CD4-positive, CD25-positive, alpha-beta regulatory T cell (primary cell): Measurements from ENCODE around the gene SESN3. TPM values are rescaled to one million over a fixed set of nuclear protein-coding genes. Genes with fewer than 3 reads are reported as not detected.

Source experiments
- ATAC-seq, 2 donors: fragments of 150-1000 bp; cut with Tn5 transposase; one replicate each; pipeline ENCODE4 v1.10.0; 2021; ENCODE audit warnings: low read depth in 2 of 2, moderate number of reproducible peaks in 2 of 2, moderate library complexity in 1 of 2
- DNase-seq, 3 donors: peaks; one replicate each; pipeline versions ENCODE4 v3.0.0 to v3.0.0-alpha.2; 2012 to 2022; ENCODE audit warnings: mixed read lengths in 1 of 3
- H3K27ac ChIP-seq: one replicate; pipeline ENCODE4 v1.7.0; 2013; ENCODE audit warnings: mild to moderate bottlenecking, low read length; ENCODE audit not compliant: insufficient read depth, poor library complexity, severe bottlenecking
- H3K27me3 ChIP-seq: one replicate; pipeline ENCODE4 v1.7.0; 2013; ENCODE audit warnings: low read length; ENCODE audit not compliant: control insufficient read depth, insufficient read depth
- H3K36me3 ChIP-seq: one replicate; pipeline ENCODE4 v1.7.0; 2013; ENCODE audit warnings: mild to moderate bottlenecking, low read length, moderate library complexity; ENCODE audit not compliant: control insufficient read depth, insufficient read depth
- H3K4me1 ChIP-seq: 2 replicates; pipeline ENCODE4 v1.7.0; 2013; ENCODE audit warnings: mild to moderate bottlenecking, low read length; ENCODE audit not compliant: insufficient read depth, control insufficient read depth, poor library complexity, severe bottlenecking
- H3K4me3 ChIP-seq: one replicate; pipeline ENCODE4 v1.7.0; 2013; ENCODE audit warnings: low read depth, mild to moderate bottlenecking, low read length, moderate library complexity
- H3K9me3 ChIP-seq, 2 experiments: 1 replicate in 1 of 2; 2 replicates in 1 of 2; pipeline ENCODE4 v1.7.0; 2013; ENCODE audit warnings: low read length in 2 of 2, mild to moderate bottlenecking in 1 of 2, moderate library complexity in 1 of 2; ENCODE audit not compliant: control insufficient read depth in 2 of 2
- H3K27ac Mint-ChIP-seq, 3 donors: one replicate each; pipeline ENCODE4 v1.8.0; 2020 to 2022; ENCODE audit warnings: mild to moderate bottlenecking in 3 of 3, mixed read lengths in 3 of 3, moderate library complexity in 2 of 3
- H3K27me3 Mint-ChIP-seq: one replicate; pipeline ENCODE4 v1.8.0; 2022; ENCODE audit warnings: mild to moderate bottlenecking, mixed read lengths
- H3K36me3 Mint-ChIP-seq: one replicate; pipeline ENCODE4 v1.8.0; 2020; ENCODE audit warnings: mixed read lengths
- H3K4me1 Mint-ChIP-seq, 4 donors: one replicate each; pipeline ENCODE4 v1.8.0; 2020 to 2022; ENCODE audit warnings: mixed read lengths in 4 of 4, mild to moderate bottlenecking in 1 of 4
- H3K4me3 Mint-ChIP-seq, 4 donors: one replicate each; pipeline ENCODE4 v1.8.0; 2020 to 2022; ENCODE audit warnings: mild to moderate bottlenecking in 4 of 4, mixed read lengths in 4 of 4, moderate library complexity in 3 of 4
- H3K9me3 Mint-ChIP-seq, 7 donors: one replicate each; pipeline ENCODE4 v1.8.0; 2020 to 2022; ENCODE audit warnings: mixed read lengths in 7 of 7, mild to moderate bottlenecking in 3 of 7, moderate library complexity in 2 of 7
- polyA plus RNA-seq, 4 donors: library from polyadenylated mRNA; unstranded; fragments of 300-500 nt; fragmentation: Illumina TruSeq; gene quantifications; one replicate each; pipeline ENCODE4 v1.2.3, GENCODE V29; 2021
- total RNA-seq: library from RNA; stranded (reverse); gene quantifications from one replicate; pipeline ENCODE4 v1.2.3, GENCODE V29; 2022

Gene SESN3
- total and polyA plus RNA-seq, 5 donors from 2014 or later, result 4.2 to 73.3 (median 7.4) TPM

DNA sequence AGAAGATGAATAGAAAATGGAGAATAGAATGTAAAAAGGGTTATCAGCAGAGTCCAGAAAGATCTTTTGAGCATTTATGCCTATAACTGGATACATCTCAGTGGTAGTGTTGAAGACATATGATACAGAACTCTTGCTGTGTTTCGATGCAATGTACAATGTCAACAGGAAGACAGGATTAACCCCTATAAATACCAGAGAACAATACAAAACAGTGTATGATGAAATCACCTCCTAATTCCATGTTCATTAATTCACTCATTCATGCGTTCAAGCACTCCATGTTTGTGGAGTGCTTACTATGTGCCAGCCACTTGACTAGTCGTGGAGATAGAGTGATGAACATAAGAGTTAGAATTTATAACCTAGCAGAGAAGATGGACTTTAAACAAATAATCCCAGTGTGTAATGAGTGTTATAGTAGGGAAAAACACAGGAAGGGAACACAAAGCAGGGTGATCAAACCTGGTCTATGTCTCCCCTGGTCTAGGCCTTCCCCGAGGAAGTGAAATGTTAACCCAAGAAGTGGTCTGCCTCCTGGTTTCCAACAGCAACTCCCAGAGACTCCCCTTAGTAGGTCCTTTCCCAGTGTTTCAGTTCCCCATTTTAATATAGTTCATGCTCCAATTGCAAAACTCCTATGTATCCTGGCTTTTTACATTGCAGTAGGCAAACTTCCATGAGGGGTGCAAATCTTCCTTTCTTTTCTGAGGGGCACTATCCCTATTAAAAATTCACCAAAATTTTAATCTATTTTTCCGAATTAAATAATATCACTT lies 9.1 kb upstream of the SESN3 start:
- H3K27ac Mint-ChIP-seq, result no peak overlapping the region
- peaks cover 7% of the 10 kb centered on the region for H3K27me3 Mint-ChIP-seq
- H3K36me3 Mint-ChIP-seq, result no peaks in the 10 kb centered on the region
- Histone ChIP-seq H3K4me3 (no peak overlapping the region), H3K27ac (no peak overlapping the region), H3K27me3 (no peaks in the 10 kb centered on the region), H3K9me3 (no peaks in the 10 kb centered on the region), H3K36me3 (no peaks in the 10 kb centered on the region), H3K4me1 (no peaks in the 10 kb centered on the region)
- DNase-seq (no peak), ATAC-seq (no peak)
- H3K4me1 Mint-ChIP-seq, result peaks cover 0 to 11% (median 5%) of the 10 kb centered on the region in 4 donors
- H3K4me3 Mint-ChIP-seq, result no peak overlapping the region
- H3K9me3 Mint-ChIP-seq, result peaks cover 0 to 2% (median 0%) of the 10 kb centered on the region in 7 donors

DNA sequence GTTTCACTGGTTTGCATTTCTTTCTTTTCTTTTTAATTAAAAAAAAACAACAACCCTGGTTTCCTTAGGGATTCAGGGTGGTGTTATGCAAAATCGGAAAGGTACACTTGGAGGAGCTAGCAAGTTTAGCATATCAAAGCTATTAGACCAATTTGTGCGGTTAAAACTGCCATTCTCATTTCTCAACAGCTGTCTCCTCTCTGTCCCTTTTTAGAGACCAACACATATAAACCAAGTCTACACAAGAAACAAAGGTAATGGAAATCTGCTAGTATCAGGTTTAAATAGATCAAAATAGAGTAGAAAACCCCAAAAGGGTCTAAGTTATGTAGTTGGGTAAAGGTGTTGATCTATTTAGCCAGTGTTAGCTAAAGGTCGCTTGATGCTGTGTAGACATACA lies 1.7 kb upstream of the SESN3 start:
- ATAC-seq (no peak), DNase-seq (peak in 1 of 3 donors; percentile 46)
- Mint-ChIP-seq H3K4me3 (no peak overlapping the region), H3K9me3 (no peaks in the 10 kb centered on the region), H3K4me1 (peaks cover 14 to 50% (median 33%) of the 10 kb centered on the region in 4 donors), H3K27ac (no peak overlapping the region), H3K27me3 (peaks cover 4% of the 10 kb centered on the region), H3K36me3 (no peaks in the 10 kb centered on the region)
- Histone ChIP-seq H3K4me3 (peak overlapping the region; percentile 90), H3K9me3 (no peaks in the 10 kb centered on the region), H3K4me1 (peaks cover 40% of the 10 kb centered on the region), H3K27ac (peak overlapping the region; percentile 88), H3K27me3 (no peaks in the 10 kb centered on the region), H3K36me3 (no peaks in the 10 kb centered on the region)

DNA sequence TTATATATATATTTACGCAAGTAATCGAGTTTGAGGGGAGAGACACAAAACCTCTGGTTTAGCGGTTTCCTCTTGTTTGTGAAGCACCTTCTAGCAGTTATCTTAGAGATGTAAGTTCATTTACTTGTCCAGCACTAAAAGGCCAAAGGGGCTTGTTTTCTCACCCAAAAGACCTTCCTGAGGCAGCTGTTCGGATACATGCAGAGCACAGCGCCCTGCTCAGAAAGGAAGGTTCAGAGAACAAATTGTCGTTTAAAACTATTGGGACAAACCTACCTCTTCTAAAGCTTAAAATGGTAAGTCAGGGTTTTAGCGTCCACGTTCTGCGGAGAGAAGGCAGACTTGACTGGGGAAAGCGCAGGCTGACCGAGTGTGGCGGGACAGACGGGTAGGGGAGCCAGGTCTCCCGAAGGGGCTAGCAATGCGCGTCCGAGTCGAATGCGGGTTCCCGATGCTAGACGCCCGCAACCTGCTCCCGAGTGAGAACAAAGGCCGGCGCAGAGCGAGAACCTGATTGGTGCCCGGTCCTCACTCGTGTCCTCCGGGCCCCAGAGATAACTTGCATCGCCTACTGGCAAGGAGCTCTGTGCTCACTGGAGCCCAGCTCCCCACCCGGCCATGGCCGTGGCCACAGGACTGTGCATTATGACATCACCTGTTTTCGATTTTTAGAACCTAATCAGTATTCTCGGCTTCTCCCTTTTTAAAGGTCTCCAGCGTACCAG lies 1.0 kb upstream of the SESN3 start:
- Mint-ChIP-seq H3K4me3 (no peak overlapping the region), H3K9me3 (no peaks in the 10 kb centered on the region), H3K27me3 (peaks cover 4% of the 10 kb centered on the region), H3K27ac (no peak overlapping the region), H3K36me3 (no peaks in the 10 kb centered on the region), H3K4me1 (peaks cover 14 to 56% (median 37%) of the 10 kb centered on the region in 4 donors)
- Histone ChIP-seq H3K4me1 (peaks cover 46% of the 10 kb centered on the region), H3K9me3 (no peaks in the 10 kb centered on the region), H3K4me3 (peak overlapping the region; percentile 90), H3K27me3 (no peaks in the 10 kb centered on the region), H3K27ac (peak overlapping the region; percentile 88), H3K36me3 (no peaks in the 10 kb centered on the region)
- DNase-seq (peak; percentile 66 to 85 (median 71)), ATAC-seq (peak; percentile 6 to 12)

DNA sequence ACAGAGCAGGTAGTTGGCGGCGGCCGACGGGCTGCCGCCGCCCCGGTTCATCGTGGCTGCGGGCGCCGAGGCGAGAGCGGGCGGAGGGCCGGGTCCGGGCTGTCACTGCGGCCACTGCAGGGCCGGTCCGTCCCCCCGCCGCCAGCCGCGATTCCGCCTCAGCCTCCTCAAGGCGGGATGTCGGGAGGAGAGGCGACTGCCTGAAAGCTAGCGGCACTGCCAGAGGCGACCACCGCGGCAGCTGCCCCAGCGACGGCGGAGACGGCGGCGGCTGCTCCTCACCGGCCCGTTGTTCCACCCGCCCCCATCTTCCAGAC lies 234 bp downstream of the SESN3 start:
- peak overlapping the region; percentile 97 for H3K4me3 ChIP-seq
- no peaks in the 10 kb centered on the region for H3K9me3 Mint-ChIP-seq
- no peaks in the 10 kb centered on the region for H3K9me3 ChIP-seq
- peaks cover 47% of the 10 kb centered on the region for H3K4me1 ChIP-seq
- DNase-seq (no peak), ATAC-seq (no peak)
- H3K36me3 ChIP-seq, result no peaks in the 10 kb centered on the region
- H3K27me3 ChIP-seq, result no peaks in the 10 kb centered on the region
- H3K27ac ChIP-seq, result peak overlapping the region; percentile 88
- no peak overlapping the region for H3K27ac Mint-ChIP-seq
- peaks cover 25 to 69% (median 45%) of the 10 kb centered on the region in 4 donors for H3K4me1 Mint-ChIP-seq
- H3K36me3 Mint-ChIP-seq, result no peaks in the 10 kb centered on the region
- peaks cover 4% of the 10 kb centered on the region for H3K27me3 Mint-ChIP-seq
- H3K4me3 Mint-ChIP-seq, result peak overlapping the region in 1 of 4 donors; percentile 98

DNA sequence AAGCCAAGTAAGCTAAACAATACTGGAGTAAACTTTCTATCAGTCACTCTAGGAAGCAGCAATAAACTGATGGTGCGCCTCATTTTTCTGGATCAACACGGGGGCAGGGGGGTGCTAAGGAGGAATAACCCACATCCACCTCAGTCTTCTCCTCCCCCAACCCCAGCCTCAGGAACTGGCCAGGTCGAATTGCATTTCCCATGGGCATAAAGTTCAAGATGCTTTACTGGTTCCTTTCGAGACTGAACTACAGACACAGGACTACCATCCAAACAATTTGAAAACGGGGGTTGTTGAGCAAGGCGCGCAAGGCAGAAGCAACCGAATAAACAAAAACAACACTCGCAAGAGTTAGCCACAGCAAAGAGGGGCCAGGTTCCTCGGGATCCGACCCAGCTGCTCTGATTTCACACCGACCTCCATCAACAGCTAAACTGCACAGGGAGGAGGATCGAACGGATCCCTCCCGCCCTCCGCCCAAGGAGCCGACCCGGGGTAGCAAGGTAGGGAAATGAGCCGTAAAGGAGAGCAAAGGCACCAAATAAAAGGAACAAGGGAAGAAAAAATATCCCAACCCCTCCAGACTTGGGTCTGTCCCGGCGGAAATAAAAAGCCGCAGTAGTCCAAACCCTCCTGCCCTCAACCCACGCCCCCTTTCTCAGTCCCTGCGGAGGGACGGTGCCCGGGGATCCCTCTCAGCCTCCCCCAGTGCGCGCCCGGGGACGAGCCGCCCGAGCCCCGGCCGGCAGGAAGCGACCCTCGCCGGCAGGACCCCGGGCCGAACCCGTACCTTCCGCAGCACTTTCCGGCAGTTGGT lies 801 bp downstream of the SESN3 start:
- Histone ChIP-seq H3K27me3 (no peaks in the 10 kb centered on the region), H3K4me1 (peaks cover 47% of the 10 kb centered on the region), H3K9me3 (no peaks in the 10 kb centered on the region), H3K36me3 (peaks cover 1% of the 10 kb centered on the region), H3K27ac (peak overlapping the region; percentile 88), H3K4me3 (peak overlapping the region; percentile 97)
- ATAC-seq, result no peak
- DNase-seq, result peak in 2 of 3 donors; percentile 18 to 47
- Mint-ChIP-seq H3K4me3 (peak overlapping the region in 2 of 4 donors; percentile 98 to 99), H3K27ac (peak overlapping the region; percentile 92 to 97 (median 94)), H3K36me3 (peaks cover 3% of the 10 kb centered on the region), H3K4me1 (peaks cover 30 to 71% (median 46%) of the 10 kb centered on the region in 4 donors), H3K9me3 (no peaks in the 10 kb centered on the region), H3K27me3 (peaks cover 4% of the 10 kb centered on the region)

DNA sequence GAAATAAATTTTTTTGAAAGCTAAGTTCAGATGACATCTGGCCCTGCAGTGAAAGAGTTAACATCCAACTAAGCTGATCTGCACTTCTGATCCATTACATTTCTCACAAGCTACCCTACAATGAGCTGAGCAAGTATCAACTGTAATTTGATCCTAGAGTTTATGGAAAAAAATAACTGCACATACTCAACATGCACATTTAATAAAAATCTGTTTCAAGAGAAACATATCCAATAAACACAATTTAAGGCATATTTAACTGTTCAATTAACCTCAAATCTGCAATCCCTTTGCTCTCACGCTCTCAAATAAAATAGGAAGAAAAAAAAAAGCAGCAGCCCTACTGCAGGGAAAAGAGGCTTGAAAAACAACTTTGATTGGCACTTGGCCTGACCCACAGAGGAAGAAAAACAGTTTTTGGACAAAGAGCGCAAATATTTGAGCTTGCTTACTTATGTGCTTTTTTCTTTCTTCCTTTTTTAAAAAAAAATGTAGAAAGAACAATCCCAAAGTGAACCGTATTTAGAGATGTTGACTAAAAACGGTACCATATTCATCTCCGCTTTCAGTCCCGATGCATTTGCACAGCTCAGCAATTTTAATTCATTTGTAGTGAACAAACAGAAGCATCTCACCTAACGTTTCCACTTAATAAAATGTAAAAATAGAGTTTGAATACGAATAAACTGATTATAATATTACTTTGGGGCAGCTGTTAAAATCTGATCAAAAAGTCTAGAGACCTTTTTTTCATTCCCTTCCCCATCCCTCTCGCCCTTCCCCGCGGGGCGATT lies 1.6 kb downstream of the SESN3 start:
- DNase-seq (peak in 1 of 3 donors; percentile 53), ATAC-seq (no peak)
- Histone ChIP-seq H3K36me3 (peaks cover 5% of the 10 kb centered on the region), H3K27ac (no peak overlapping the region), H3K4me1 (peaks cover 47% of the 10 kb centered on the region), H3K27me3 (no peaks in the 10 kb centered on the region), H3K9me3 (no peaks in the 10 kb centered on the region), H3K4me3 (peak overlapping the region; percentile 97)
- peak overlapping the region in 2 of 4 donors; percentile 98 to 99 for H3K4me3 Mint-ChIP-seq
- peaks cover 4% of the 10 kb centered on the region for H3K27me3 Mint-ChIP-seq
- H3K27ac Mint-ChIP-seq, result peak overlapping the region; percentile 92 to 97 (median 94)
- peaks cover 31 to 71% (median 47%) of the 10 kb centered on the region in 4 donors for H3K4me1 Mint-ChIP-seq
- peaks cover 5% of the 10 kb centered on the region for H3K36me3 Mint-ChIP-seq
- no peaks in the 10 kb centered on the region for H3K9me3 Mint-ChIP-seq
